ENCODE data around the gene SULT1C4. TPM values are rescaled to one million over a fixed set of nuclear protein-coding genes. Genes with fewer than 3 reads are reported as not detected.
"Not testable (repeated sequence)": the region's sequence is repeated elsewhere in the genome, so short reads cannot be mapped to it uniquely, and the experiment has no call there.

Gene SULT1C4
- not detected for polyA plus RNA-seq

DNA sequence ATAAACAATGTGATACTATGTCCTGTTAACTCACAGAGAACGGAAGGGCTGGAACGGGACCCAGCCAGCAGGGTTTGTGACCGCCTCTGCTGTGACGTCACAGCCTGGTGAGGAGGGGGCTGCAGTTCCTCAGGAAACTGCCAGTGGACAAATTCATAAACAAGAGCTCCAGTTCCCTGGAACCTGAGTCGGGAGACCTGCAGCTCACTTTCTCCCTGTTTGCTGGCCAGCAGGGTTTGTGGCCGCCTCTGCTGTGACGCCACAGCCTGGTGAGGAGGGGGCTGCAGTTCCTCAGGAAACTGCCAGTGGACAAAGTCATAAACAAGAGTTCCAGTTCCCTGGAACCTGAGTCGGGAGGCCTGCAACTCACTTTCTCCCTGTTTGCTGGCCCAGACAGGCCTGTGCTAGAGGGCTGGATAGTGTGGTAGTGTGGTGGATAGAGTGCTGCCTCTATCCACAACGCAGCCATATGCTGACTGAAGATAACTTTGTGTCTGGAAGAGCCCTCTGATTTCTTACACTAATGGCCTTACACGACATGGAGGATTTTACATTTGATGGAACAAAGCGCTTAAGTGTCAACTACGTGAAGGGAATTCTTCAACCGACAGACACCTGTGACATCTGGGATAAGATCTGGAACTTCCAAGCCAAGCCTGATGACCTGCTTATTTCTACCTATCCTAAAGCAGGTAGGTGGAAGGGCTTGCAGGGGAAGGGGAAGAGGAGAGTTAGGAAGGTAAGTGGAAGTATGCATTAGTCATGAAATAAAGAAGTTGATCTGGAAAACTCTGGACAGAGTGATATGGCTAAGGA is at the start of gene SULT1C4:
Gene SULT1C4, plus strand, starts transcription at position 140 of the 816 bp plus-strand sequence. Its CDS starts 384 bp downstream, at position 524.
- DNase-seq = no peak
- H3K4me1 Mint-ChIP-seq = peaks cover 0 to 2% of the 10 kb centered on the region in 2 donors
- no peaks in the 10 kb centered on the region for H3K9me3 Mint-ChIP-seq
- no peak within 1 kb of the TSS for H3K4me3 Mint-ChIP-seq
- peak within 1 kb of the TSS in 1 of 6 donors; percentile 31 for H3K27ac Mint-ChIP-seq
- H3K27me3 Mint-ChIP-seq (ENCODE audit: low read depth in 3 of 3) = peaks cover 0 to 2% (median 0%) of the 10 kb centered on the region in 3 donors
- no peaks in the 10 kb centered on the region for H3K36me3 Mint-ChIP-seq

DNA sequence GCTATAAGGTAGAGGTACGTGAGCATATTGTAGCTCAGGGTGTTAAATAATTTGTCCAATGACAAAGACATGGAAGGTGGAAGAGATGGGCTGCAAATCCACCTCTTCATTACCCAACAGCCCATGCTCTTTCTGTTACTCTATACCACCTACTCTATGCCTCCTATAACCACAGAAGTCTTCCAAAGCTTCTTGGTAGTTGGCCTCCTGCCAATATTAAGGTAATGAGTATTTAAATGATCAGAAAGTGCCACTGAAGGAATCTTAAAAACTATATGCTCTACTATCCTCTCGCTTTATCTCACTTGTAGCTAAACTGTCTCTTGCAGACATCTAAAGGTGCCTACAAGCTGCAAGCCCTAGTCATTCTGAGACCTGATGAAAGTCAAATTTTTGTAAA is 48.0 kb upstream of the SULT1C4 start:
- Mint-ChIP-seq H3K27ac (no peak overlapping the region), H3K9me3 (peaks cover 0 to 5% (median 0%) of the 10 kb centered on the region in 6 donors), H3K4me1 (no peaks in the 10 kb centered on the region)

DNA sequence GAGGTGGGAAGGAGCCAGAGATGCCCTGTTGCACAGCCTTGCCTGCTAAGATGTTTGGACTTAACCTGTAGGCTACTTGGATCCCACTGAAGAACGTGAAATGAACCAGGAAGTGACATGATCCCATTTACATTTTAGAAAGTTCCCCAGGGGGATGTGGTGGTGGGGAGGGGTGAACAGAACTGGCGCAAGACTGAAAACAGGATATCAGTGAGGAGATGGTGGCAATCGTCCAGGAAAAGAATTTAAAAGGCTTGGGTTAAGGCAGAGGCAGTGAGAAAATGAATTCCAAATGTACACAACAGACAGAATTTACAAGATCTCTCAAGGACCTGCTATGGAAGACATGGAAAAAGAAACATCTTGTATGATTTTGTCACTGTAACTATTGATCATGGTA is 46.8 kb upstream of the SULT1C4 start:
- H3K4me3 Mint-ChIP-seq = no peak overlapping the region
- H3K36me3 Mint-ChIP-seq = no peaks in the 10 kb centered on the region
- H3K27me3 Mint-ChIP-seq (ENCODE audit: low read depth in 3 of 3) = peaks cover 0 to 3% (median 3%) of the 10 kb centered on the region in 3 donors
- no peak overlapping the region for H3K27ac Mint-ChIP-seq
- no peak for DNase-seq
- H3K9me3 Mint-ChIP-seq = peaks cover 0 to 5% (median 0%) of the 10 kb centered on the region in 6 donors
- no peaks in the 10 kb centered on the region for H3K4me1 Mint-ChIP-seq

More for the DNA sequence above, 48.0 kb upstream of the SULT1C4 start:
- no peak overlapping the region for H3K4me3 Mint-ChIP-seq
- no peak for DNase-seq
- no peaks in the 10 kb centered on the region for H3K36me3 Mint-ChIP-seq
- peaks cover 0 to 6% (median 2%) of the 10 kb centered on the region in 3 donors for H3K27me3 Mint-ChIP-seq (ENCODE audit: low read depth in 3 of 3)

DNA sequence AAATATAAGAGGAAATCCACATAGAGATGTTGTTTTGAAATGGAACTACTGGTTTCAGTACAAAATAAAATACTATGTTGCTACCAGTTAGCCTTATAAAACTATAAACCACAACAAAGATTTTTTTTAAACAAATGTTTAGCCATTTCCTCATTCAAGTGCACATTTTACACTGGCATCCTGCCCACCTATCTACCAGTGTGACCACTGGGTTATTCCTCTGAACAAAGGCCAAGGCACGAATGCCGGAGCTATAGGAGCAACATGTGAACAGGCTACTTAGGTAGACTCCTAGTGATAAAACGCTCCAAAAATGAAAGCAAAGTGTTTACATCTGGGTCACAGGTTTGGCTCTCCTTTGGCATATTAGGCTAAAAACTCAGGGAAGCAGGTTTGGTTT is 31.8 kb upstream of the SULT1C4 start:
- H3K36me3 Mint-ChIP-seq = no peaks in the 10 kb centered on the region
- H3K9me3 Mint-ChIP-seq = peaks cover 0 to 2% (median 0%) of the 10 kb centered on the region in 6 donors
- no peaks in the 10 kb centered on the region for H3K4me1 Mint-ChIP-seq
- H3K27ac Mint-ChIP-seq = no peak overlapping the region
- H3K27me3 Mint-ChIP-seq (ENCODE audit: low read depth in 3 of 3) = peaks cover 0 to 3% (median 3%) of the 10 kb centered on the region in 3 donors
- peak in 1 of 3 donors; percentile 2 for DNase-seq
- H3K4me3 Mint-ChIP-seq = no peak overlapping the region

DNA sequence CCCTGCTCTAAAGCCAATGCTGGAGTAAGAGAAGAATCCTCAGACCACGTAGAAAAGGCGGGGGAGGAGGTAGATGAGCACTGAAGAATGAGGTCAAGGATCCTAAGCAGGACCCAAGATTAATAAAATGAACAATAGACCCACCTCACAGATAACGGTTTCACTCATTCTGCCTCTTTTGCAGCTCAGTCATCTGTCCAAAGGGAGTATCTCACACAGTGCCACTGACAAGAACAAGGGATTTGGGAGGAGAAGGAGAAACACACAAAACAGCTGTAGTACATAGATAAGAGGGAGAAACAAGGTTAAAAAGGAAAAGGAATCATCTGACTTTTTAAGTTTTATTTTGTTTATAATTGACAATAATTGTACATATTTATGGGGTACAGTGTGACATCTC is 30.9 kb upstream of the SULT1C4 start:
- H3K9me3 Mint-ChIP-seq = peaks cover 0 to 2% (median 0%) of the 10 kb centered on the region in 6 donors
- no peak for DNase-seq

DNA sequence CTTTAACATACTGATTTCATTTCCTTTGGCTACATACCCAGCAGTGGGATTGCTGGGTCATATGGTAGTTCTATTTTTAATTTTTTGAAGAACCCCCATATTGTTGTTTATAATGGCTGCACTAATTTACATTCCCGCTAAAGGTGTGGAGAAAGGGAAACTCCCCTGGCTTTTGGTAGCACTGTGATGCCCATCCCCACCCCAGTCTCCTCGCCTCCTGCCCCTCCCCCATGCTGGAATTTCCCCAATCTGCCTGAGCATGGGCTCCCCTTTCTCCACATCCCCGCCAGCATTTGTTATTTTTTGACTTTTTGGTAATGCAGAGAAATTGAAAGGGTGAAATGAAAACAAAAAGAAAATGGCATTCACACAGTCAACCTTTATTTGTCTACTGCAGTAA is 30.0 kb upstream of the SULT1C4 start:
- no peak overlapping the region for H3K4me3 Mint-ChIP-seq
- no peaks in the 10 kb centered on the region for H3K36me3 Mint-ChIP-seq
- H3K9me3 Mint-ChIP-seq = peaks cover 0 to 2% (median 0%) of the 10 kb centered on the region in 6 donors
- no peak overlapping the region for H3K27ac Mint-ChIP-seq
- DNase-seq = no peak
- no peaks in the 10 kb centered on the region for H3K4me1 Mint-ChIP-seq
- peaks cover 2 to 4% (median 3%) of the 10 kb centered on the region in 3 donors for H3K27me3 Mint-ChIP-seq (ENCODE audit: low read depth in 3 of 3)

More for the DNA sequence above, 30.9 kb upstream of the SULT1C4 start:
- Mint-ChIP-seq H3K4me1 (no peaks in the 10 kb centered on the region), H3K27me3 (ENCODE audit: low read depth in 3 of 3) (peaks cover 0 to 5% (median 3%) of the 10 kb centered on the region in 3 donors), H3K36me3 (no peaks in the 10 kb centered on the region), H3K4me3 (no peak overlapping the region), H3K27ac (no peak overlapping the region)

DNA sequence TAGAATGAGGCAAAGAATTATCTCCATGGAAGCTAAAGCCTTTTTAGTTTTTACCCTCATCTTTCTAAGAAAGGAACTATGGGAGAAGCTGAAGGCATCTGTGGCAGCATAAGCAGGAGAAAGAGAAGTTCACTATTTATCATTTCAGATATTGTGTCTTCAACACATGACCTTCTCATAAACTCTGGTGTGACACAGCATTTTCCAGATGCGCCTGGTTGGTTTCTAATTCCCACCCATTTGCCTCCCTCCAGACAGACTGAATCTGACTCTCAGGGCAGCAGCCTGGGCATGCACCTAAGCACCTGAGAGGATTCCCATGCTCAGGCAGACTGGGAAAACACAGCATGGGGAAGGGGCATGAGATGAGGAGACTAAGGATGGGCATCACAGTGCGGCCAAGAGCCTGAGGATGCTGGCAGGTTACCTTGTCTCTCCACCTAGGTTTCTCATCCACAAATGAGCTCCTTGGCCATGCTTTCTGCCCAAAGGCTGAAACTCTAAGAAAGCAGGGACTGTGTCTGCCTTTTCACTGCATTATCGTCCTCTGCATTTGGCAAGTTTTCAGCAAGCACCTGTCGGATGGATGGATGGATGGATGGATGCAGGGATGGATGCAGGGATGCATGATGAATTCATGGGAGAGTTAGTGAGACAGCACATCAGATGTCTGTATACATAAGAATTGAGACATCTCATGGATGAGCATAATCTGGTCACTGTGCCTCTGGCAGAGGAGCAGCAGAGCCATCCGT is 28.8 kb upstream of the SULT1C4 start:
- Mint-ChIP-seq H3K36me3 (no peaks in the 10 kb centered on the region), H3K9me3 (peaks cover 0 to 2% (median 0%) of the 10 kb centered on the region in 6 donors), H3K4me3 (no peak overlapping the region), H3K27ac (no peak overlapping the region), H3K4me1 (no peaks in the 10 kb centered on the region), H3K27me3 (ENCODE audit: low read depth in 3 of 3) (peaks cover 0 to 4% (median 2%) of the 10 kb centered on the region in 3 donors)
- no peak for DNase-seq

DNA sequence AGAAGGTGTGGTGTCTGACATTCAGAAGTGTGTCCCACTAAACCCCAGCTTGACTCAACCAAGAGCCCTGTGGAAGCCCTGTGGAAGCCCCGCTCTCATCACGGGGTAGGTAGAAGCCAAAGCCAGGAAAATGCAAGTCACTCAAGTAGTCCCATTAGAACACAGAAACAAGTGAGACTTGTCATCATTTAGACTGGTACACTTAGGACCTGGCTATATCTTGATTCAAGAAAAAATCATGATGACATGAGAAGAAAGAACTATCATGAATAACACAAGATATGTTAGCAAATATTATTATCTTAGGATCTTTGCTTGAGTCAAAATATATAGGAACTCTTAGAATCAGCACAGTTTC is 28.2 kb upstream of the SULT1C4 start:
- peaks cover 0 to 2% (median 0%) of the 10 kb centered on the region in 6 donors for H3K9me3 Mint-ChIP-seq
- H3K27me3 Mint-ChIP-seq (ENCODE audit: low read depth in 3 of 3) = peaks cover 0 to 4% (median 2%) of the 10 kb centered on the region in 3 donors
- H3K36me3 Mint-ChIP-seq = no peaks in the 10 kb centered on the region
- no peak overlapping the region for H3K4me3 Mint-ChIP-seq
- H3K4me1 Mint-ChIP-seq = no peaks in the 10 kb centered on the region
- no peak overlapping the region for H3K27ac Mint-ChIP-seq
- no peak for DNase-seq

DNA sequence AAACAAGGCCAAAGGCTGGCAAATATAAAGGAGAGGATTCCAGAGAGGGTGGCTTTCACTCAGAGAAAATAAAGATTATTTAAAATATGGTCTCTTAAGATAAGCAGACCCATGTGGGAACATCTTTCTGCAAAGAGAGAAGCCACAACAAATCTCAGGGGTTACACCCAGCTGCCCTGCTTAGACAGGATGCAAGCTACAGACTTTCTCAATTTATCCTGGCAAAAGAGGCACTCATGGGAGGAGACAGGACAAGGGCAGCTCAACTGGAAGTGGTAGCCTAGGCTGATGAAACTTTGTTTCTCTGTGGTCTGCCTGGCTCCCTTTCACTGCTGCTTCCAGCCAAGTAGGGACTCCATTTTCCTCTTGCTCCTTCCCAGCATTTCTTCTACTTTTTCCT is 25.9 kb upstream of the SULT1C4 start:
- no peaks in the 10 kb centered on the region for H3K36me3 Mint-ChIP-seq
- no peaks in the 10 kb centered on the region for H3K4me1 Mint-ChIP-seq
- no peak overlapping the region for H3K4me3 Mint-ChIP-seq
- no peak for DNase-seq
- no peak overlapping the region for H3K27ac Mint-ChIP-seq
- H3K9me3 Mint-ChIP-seq = no peaks in the 10 kb centered on the region
- H3K27me3 Mint-ChIP-seq (ENCODE audit: low read depth in 3 of 3) = peaks cover 3 to 6% (median 4%) of the 10 kb centered on the region in 3 donors

DNA sequence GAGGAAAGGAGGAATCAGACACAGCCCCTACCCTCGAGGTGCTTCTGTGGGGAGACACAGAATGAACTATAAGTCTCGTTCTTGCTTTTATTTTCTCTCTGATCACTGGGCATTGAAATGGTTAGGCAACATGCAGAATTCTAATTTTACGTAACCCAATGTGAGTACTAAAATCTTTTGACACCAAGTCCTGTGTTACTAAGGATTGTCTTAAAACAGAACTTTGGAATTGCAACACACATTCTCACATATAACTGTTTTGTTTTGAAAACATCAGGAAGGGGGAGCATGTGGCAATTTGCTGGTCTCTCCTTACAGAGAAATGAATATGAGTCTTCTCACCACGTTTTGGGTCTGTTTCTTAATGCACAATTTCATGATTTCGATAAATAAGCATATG is 23.6 kb upstream of the SULT1C4 start:
- Mint-ChIP-seq H3K27ac (no peak overlapping the region), H3K27me3 (ENCODE audit: low read depth in 3 of 3) (peaks cover 3 to 13% (median 4%) of the 10 kb centered on the region in 3 donors), H3K4me3 (no peak overlapping the region), H3K4me1 (no peaks in the 10 kb centered on the region), H3K9me3 (no peaks in the 10 kb centered on the region), H3K36me3 (no peaks in the 10 kb centered on the region)
- no peak for DNase-seq

DNA sequence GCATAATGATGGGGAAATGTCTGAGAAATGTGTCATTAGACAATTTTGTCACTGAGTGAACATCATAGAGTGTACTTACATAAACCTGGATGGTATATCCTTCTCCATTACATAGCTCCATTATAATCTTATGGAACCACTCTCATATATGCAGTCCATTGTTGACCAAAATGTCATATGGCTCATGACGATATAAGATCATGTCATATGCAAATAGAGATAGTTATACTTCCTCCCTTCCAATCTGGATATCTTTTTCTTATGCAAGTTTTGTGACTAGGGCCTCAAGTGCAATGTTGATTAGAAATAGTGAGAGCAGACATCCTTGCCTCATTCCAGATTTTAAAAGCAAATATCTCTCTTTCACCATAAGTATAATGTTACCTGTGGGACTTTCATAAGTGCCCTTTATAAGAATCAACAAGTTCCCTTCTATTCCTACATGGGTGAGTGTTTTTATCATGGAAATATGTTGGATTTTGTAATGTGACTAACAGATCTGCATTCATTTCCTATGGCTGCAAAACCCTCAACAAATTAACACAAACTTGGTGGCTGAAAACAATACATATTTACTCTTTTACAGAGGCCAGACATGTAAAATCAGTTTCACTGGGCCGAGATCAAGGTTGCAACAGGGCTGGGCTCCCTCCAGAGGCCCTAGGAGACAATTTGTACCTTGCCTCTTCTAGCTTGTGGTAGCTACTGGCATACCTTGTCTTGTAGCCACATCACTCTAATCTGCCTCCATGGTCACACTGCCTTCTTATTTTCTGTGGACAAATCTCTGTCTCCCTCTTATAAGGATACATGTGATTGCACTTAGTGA is 21.6 kb upstream of the SULT1C4 start:
- H3K9me3 Mint-ChIP-seq = no peaks in the 10 kb centered on the region
- no peak overlapping the region for H3K4me3 Mint-ChIP-seq
- H3K36me3 Mint-ChIP-seq = no peaks in the 10 kb centered on the region
- H3K27me3 Mint-ChIP-seq (ENCODE audit: low read depth in 3 of 3) = peaks cover 5 to 13% (median 7%) of the 10 kb centered on the region in 3 donors
- no peak overlapping the region for H3K27ac Mint-ChIP-seq
- no peak for DNase-seq
- no peaks in the 10 kb centered on the region for H3K4me1 Mint-ChIP-seq

DNA sequence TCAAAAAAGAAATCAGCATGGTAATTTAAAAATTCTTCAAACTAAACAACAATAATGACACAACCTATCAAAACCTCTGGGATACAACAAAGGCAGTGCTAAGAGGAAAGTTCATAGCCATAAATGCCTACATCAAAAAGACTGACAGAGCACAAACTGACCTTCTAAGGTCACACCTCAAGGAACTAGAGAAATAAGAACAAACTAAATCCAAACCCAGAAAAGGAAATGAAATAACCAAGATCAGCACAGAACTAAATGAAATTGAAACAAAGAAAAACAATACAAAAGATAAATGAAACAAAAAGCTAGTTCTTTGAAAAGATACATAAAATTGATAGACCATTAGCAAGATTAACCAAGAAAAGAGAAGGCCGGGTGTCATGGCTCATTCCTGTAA is 18.4 kb upstream of the SULT1C4 start:
- not testable (repeated sequence) for DNase-seq, H3K27ac Mint-ChIP-seq, H3K36me3 Mint-ChIP-seq, H3K4me3 Mint-ChIP-seq, H3K4me1 Mint-ChIP-seq, H3K9me3 Mint-ChIP-seq
- peaks cover 3 to 13% (median 5%) of the 10 kb centered on the region in 3 donors for H3K27me3 Mint-ChIP-seq (ENCODE audit: low read depth in 3 of 3)

DNA sequence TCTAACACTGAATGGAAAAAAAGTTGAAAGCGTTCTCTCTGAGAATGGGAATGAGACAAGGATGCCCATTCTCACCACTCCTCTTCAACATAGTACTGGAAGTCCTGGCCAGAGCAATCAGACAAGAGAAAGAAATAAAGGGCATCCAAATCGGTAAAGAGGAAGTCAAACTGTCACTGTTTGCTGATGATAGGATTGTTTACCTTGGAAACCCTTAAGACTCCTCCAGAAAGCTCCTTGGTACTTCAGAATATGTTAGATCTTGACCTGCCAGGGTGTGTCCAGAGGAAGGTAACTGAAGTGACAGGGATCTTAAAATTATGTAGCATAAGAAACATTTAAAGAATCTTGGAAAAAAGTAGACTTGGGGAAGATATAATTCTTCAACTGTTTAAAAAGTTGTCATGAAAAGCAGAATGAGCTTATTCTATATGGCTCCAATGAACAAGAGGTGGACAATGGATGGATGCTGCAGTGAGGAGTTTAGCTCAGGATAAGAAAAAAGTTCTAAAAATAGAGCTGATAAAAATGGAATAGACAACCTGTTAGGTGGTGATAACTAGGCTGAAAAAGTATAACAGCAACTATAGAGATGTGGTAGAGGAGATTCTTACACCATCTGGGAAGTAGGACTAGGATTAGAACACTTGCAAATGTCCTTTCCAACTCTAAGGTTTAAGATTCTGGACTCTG is 16.8 kb upstream of the SULT1C4 start:
- Mint-ChIP-seq H3K9me3 (peaks cover 0 to 2% (median 0%) of the 10 kb centered on the region in 6 donors), H3K27me3 (ENCODE audit: low read depth in 3 of 3) (peaks cover 2 to 16% (median 3%) of the 10 kb centered on the region in 3 donors), H3K4me1 (no peaks in the 10 kb centered on the region), H3K36me3 (no peaks in the 10 kb centered on the region), H3K4me3 (no peak overlapping the region), H3K27ac (no peak overlapping the region)
- no peak for DNase-seq

Data from immature natural killer cell (primary cell).